ENCODE results near the gene HDGFL3.
"Not testable (repeated sequence)": the region's sequence is repeated elsewhere in the genome, so short reads cannot be mapped to it uniquely, and the experiment has no call there.

Gene HDGFL3

DNA sequence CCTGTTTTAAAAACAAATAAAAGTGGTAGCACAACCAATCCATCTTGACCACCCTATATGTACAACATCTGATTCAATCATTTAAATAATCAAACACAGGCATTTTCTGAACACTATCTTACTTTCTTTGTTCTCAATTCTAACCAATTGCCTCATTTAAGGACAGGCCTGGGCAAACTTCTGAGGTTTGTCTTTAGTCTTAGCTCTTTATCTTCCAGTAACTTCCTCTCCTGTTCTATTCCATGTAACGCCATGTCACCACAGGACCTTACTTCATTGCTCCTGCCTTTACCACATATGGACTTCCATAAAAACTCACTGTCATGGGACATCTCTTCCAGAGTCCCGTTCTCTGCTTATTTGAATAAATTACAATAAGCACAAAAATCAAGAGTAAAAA, 14.9 kb downstream of the HDGFL3 start:
- peak; percentile 38 for DNase-seq

DNA sequence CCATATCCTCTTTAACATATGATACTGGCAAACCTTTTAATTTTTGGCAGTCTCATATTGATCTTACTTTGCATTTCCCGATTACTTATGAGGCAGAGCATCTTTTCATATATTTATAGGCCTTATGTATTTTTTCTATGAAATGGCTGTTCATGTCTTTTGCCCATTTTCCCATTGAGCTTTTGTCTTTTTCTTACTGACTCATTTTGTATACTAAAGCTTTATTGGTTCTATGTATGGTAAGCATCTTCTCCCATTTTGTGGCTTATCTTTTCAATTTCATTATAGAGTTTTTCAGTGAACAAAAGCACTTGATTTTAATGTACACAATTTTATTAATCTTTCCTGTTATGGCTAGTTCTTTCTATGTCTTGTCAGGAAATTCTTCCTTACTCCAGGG, 17.2 kb downstream of the HDGFL3 start:
- no peak for DNase-seq

DNA sequence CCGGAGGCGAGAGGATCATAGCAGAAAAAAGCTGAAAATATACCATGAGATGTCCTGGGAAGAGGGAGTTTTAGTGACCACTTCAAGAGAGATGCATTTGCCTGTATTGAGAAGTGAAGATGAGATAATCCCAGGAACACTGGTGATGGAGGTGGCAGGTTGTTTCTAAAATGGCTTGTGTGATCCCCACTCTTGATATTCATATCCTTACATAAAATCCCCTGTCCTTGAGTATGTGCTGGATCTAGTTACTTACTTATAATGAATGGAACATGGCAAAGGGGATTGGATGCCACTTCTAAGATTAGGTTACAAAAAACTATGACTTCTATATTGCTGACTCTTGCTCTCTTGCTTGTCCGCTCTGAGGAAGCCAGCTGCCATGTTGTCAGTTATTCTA, 22.1 kb downstream of the HDGFL3 start:
- no peak for DNase-seq

DNA sequence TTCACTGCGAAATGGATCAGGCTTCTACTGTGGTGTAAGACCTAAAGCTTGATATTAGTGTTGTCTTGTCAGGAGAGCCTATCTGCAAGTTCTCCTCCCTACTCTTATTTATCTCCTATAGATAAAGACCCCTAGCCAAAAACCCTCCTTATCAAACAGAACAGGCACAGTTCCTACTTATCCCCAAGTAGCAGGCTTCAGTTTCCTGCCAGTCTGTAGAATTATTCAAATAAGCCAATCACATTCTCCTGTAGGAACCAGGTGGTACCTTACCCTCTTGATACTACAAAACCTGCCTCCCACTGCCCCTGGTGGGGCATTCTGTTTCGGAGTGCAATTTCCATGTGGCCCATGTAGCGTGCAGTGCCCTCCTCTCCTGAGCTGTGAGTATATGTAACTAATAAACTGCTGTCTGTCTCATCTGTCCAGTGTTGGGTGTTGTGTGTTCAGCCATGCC, 28.7 kb downstream of the HDGFL3 start:
- peak; percentile 75 for DNase-seq

DNA sequence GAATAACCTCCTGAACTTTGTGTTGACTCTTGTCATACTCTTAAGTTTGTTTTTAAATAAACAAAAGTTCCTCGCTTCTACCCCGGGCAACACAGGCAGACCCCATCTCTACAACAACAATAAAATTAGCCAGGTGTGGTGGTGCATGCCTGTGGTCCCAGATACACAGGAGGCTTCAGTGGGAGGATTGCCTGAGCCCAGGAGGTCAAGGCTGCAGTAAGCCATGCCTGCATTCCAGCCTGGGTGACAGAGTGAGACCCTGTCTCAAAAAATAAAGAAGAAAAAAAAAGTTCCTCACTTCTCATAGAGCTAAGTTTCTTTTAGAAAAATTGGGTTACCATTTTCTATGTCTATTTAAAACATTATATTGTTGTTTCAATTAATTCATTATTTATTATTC, 29.2 kb downstream of the HDGFL3 start:
- DNase-seq = no peak

DNA sequence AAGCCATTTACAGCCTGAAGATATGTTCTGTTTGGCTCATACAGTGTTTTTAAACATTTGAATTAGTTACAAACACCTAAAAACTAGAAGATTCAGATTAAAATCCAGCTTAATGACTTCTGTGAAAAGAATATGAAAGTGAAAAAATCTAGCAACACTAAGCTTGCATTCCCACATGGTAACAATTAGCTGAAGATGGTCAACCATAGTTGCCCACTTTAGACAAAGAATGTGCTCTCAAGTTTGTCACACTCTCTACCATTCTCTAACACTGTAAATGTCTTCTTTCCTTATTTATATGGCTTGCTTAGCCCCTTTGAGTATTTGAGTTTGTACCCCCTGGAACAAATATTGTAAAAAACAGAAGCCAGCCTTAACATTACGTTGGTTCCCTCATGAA, 32.7 kb downstream of the HDGFL3 start:
- DNase-seq = no peak

DNA sequence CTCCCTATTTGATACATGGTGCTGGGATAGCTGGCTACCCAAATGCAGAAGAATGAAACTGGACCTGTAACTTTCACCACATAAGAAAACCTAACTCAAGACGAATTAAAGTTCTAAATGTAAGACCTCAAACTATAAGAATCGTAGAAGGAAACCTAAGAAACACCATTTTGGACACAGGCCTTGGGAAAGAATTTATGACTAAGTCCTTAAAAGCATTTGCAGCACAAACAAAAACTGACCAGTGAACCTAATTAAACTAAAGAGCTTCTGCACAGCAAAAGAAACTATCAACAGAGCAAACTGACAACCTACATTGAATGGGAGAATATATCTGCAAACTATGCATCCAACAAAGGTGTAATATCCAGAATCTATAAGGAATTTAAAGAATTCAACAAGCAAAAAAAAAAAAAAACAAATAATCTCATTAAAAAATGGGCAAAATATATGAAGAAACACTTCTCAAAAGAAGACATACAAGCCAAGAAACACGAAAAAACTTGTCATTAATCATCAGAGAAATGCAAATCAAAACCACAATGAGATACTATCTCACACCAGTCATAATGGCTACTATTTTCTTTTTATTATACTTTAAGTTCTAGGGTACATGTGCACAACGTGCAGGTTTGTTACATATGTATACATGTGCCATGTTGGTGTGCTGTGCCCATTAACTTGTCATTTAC, 37.0 kb downstream of the HDGFL3 start:
- DNase-seq = no peak

DNA sequence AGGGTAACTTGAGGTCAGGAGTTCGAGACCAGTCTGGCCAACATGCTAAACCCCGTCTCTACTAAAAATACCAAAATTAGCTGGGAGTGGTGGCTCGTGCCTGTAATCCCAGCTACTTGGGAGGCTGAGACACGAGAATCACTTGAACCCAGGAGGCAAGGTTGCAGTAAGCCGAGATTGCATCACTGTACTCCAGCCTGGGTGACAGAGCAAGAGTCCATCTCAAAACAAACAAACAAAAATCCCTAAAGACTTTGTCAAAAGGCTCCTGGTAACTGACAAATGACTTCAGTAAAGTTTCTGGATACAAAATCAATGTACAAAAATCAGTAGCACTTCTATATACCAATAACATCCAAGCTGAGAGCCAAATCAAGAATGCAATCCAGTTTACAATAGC, 38.0 kb downstream of the HDGFL3 start:
- not testable (repeated sequence) for DNase-seq

DNA sequence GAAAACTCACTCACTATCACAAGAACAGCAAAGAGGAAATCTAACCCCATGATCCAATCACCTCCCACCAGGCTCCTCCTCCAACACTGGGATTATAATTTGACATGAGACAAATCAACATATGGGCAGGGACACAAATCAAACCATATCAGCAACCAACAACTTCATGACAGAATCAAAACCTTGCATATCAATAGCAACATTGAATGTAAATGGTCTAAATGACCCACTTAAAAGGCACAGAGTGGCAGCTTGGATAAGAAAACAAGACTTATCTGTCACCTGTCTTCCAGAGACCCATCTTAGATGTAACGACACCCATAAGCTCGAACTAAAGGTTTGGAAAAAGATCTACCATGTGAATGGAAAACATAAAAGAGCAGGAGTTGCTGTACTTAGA, 40.8 kb downstream of the HDGFL3 start:
- DNase-seq = peak; percentile 18

DNA sequence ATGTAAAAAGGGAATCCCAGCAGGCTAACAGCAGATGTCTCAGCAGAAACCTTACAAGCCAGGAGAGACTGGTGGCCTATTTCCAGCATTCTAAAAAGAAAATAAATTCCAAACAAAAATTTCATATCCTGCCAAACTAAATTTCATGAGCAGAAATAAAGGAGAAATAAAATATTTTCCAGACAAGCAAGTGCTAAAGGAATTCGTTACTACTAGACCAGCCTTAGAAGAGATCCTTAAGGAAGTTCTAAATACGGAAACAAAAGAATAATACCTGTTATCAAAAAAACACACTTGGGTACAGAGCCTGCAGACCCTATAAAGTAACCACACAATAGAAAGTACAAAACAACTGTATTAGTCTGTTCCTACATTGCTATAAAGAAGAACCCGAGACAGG, 41.4 kb downstream of the HDGFL3 start:
- no peak for DNase-seq

DNA sequence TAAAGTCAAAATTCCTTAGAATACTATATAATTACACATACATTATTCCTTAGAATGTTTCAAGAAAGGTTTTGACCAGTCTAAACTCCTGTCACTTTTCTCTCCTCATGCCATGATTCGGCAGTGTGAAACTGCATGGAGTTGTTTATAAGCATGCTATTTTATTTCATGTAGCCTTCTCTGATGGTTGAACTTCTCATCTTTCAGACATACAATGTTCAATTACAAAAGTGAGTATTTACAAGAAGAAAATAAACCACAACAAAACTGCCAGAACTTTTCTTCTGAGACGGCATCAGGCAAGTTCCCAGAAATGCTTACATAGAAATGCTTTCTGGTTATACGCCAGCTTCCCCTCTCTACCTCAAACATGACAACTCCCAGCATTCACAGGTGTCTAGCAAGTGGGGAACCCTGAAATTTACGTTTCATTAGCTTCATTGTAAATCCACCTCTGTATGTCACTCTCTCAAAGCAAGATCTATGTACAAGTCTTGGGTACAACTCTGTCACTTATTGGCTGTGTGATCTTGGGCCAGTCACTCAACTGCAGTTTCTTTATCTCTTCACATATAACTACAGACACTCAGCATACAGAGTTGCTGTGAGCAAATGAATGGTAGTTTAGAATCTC, 42.7 kb downstream of the HDGFL3 start:
- DNase-seq = peak; percentile 44

DNA sequence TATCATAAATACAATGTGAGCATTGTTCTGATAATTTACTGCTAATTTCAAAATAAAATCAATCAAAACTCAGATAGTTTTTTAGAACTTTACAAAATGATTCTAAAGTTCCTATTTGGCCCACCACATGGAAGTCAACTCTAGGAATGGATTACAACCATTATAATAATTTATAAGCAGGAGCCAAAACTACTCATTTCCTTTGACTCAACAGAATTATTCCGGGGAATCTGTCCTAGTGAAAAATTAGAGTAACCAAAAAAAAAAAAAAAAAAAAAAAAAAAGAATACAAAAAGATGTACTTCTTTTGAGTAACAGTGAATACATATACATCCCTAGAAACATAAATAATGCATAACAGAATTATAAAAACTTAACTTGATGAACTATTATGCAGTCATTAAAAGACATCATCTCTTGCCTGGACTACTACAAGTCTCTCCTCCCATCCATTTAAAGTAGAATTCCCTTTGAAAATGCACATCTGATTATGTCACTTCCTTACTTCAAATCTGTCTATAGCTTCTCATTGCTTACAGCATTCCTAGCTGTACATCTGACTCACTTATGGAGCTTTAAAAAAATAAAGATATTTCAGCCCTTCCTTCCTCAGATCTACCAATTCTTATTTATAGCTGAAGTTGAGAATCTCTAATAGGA, 43.4 kb downstream of the HDGFL3 start:
- no peak for DNase-seq

DNA sequence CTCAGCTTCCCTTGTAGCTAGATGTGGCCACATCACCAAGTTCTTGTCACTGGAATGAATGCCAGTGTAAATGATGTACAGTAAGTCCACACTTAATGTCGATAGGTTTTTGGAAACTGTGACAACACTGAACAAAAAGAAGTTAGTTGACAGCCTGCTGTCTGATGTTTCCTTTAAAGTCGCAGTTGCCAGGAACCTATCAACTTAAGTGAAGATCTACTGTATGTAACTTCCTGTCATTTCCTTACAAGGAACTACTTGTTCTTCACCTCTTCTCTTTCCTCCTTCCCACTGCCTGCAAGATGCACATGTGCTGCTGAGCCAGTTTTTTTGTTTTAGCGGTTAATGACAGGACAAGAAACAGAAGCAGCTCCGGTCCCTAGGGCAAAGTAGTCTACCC, 44.6 kb downstream of the HDGFL3 start:
- peak; percentile 15 for DNase-seq

DNA sequence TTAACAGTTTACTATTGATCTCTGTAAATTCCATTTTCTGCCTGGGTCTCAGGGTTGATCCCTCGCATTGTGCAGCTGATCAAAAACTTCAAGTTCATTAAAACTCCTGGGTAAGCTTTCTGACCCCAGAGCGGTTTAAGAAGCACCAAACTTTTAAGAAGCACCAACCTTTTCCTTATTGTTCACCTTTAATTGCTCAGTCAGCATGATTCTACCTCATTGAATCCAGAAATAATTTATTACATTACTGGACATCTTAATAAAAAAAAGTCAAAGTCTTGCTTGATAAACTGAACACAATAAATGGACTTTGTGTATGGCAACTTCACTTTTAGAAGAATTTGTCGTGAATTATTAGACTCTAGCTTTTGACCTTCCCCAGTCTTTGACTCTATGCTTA, 46.9 kb downstream of the HDGFL3 start:
- no peak for DNase-seq

DNA sequence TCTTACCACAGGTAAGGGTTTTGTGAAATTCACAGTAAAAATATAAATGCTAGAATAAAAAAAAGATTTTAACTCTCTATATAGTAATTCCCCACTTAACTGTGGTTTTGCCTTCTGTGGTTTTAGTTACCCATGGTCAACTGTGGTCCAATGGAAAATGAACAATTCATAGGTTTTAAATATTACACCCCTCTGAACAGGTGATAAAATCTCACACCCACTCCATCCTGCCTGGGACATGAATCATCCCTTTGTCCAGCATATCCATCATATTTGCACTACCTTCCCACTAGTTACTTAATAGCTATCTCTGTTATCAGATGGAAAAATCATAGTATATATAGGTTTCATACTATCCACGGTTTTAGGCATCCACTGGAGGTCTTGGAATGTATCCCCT, 49.2 kb downstream of the HDGFL3 start:
- no peak for DNase-seq

DNA sequence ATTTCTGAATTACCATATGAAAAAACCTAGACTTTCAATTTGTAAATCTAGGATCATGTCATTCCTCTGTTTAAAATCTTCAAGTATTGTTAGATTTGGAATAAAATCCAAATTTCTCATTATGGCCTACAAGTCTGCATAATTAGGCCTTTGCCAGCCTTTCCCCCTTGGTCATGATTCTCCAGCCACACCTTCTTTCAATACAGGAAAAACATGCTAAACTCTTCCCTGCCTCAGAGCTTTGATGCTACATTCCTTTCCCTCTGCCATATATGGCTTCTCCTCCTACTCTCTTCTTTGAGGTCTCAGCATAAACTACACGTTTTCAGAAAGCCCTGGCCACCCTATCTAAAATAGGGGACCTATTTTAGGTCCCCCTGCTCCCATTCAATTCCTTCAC, 51.7 kb downstream of the HDGFL3 start:
- no peak for DNase-seq

DNA sequence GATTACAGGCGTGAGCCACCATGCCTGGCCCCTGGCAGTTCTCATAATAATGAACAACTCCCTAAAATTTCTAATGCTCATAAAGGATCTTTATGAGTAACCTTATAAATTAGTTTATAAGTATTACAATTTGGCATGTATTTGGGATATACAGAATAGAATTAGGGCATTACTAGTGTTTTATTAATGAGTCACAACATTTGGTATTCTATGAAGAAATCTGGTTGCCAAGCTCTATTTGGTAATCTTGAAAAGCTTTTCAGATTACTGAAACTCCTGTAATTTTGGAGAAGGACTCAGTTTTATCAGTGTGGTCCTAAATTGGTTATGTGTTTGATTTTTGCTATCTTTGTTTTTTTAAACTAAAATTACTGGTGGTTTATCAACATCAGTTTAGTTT, 54.3 kb downstream of the HDGFL3 start:
- DNase-seq = no peak

DNA sequence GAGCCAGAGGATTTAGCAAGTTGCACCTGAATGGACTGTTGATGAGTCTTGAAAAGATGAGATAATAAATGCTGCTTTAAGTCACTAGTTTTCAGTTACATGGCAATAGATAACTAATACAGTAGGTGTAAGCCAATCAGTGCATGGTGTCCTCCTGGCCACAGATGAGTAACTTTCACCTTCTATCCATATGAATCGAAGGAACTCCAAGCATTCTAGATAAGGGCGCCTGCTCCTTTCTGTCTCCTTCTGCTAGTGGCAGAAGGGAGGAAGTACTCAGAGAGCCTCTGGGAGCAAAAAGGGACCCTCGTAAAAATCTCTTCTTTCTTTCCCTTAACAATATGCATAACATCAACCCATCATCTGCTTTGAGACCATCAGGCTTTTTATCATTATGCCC, 62.9 kb downstream of the HDGFL3 start:
- DNase-seq = no peak

DNA sequence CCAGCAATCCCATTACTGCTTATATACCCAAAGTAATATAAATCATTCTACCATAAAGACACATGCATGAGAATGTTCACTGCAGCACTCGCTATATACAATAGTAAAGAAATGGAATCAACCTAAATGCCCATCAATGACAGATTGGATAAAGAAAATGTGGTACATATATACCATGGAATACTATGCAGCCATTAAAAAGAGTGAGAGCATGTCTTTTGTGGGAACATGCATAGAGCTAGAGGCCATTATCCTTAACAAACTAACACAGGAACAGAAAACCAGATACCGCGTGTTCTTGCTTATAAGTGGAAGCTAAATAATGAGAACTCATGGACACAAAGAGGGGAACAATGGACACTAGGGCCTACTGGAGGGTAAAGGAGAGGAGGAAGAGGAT, 65.5 kb downstream of the HDGFL3 start:
- not testable (repeated sequence) for DNase-seq

DNA sequence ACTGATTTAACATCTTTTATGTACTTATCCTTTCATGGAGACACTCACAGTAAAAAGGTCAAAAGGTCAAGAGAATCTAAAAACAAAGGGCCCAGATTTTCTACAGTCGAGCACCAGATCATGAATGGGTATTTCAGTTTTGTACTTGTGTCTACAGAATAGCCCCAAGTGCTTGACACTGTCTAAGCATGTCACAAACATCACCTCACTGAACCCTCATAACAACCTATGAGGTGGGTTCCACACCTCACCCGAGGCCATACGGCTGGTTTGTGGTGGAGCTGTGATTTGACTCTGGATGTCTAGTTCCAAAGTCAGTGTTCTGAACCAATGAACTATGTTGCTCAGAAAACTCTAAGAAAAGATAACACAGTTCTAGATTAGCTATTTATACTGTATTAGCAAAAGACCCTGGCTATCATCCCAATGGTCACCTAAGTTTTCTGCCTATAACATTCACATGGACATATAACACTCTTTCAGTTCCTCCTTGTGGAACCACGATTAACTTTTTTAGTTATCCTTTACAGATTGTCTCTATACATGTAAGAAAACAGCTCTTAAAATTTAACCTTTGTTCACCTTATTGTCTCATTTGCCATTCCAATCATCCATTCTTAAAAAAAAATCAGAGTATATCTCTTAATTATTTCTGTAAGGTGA, 74.6 kb downstream of the HDGFL3 start:
- no peak for DNase-seq

DNA sequence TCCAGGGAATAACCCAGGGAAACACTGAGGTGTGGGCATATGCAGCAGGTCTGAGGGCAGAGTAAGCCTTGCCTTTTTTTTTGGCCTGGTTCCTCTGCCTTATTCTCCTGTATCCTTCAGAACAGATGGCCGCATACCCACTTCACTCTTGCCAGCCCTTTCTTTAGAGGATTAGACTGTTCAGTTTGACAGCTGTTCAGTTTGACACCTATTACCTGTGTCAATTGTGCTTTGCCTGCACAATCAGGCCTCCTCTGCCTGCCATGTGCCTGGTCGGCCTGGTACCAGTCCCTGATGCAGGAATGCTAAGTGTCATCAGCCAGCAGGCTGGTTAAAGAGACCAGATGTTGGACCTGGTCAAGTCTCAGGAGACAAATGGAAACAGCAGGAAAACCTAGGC, 77.8 kb downstream of the HDGFL3 start:
- DNase-seq = no peak

DNA sequence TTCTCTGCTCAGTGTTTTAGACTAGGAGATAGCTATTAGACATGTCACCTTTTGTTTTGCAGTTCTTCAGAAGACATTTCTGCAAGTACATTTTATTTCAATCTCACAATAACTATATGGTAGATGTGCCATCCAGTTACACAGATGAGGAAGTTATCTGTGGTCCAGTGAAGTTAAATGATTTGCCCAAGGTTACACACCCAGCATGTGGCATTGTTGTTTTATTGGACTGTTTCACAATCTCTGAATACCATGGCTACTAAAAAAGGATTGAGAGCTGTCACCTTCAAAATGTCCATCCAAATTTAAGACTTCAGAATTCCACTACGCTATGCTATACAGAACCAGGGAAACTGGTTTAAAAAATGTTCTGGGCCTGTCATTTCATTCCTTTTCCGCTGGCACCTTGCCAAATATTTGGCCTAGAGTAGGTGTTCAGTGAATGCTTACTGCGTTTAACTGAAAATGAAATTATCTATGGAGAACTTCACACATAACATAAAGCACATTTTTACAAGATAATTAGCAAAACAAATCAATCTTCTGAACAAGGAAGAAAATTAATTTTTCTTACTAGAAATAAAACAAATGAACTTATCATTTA, 80.0 kb downstream of the HDGFL3 start:
- DNase-seq = no peak

DNA sequence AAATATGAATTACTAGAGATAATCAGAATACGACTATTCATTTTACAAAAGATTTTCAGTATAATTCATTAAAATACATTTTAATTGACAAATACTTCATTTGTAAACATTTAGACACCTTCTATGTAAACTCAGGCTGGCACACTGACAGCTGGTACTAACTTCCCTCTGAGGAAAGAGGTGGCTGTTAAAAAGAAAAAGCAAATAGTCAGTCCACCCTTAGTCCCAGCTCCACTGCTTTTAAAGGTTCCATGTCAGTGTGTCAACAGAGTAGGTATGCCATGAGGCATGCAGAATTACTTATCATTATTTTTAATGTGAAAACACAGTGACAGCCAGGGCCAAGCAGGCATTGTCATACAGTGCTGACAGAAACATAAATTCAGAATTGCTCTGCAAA, 84.1 kb downstream of the HDGFL3 start:
- no peak for DNase-seq
